Neural cell (in vitro differentiated cells): Measurements from ENCODE around the gene LPCAT1. TPM values are rescaled to one million over a fixed set of nuclear protein-coding genes. Genes with fewer than 3 reads are reported as not detected.

ENCODE experiments used
- H2AFZ ChIP-seq: fragments of 200-600, 300-800 bp; sonication (generic), shearing (Covaris generic); 2 replicates; pipeline ENCODE4 v1.6.0; 2014; ENCODE audit warnings: low read depth, mild to moderate bottlenecking, antibody characterized with exemption, low read length, moderate library complexity
- H3F3A ChIP-seq: fragments of 200-600 bp; shearing (Covaris generic); 2 replicates; pipeline ENCODE4 v1.6.1; 2016; ENCODE audit warnings: mild to moderate bottlenecking, moderate library complexity, mixed read lengths, antibody characterized with exemption, low read length; ENCODE audit not compliant: insufficient read depth, poor library complexity, severe bottlenecking
- H3K27ac ChIP-seq: fragments of 200-600, 300-800 bp; sonication (generic), shearing (Covaris generic); 2 replicates; pipeline ENCODE4 v1.5.1; 2014; ENCODE audit warnings: mild to moderate bottlenecking, low read length, moderate library complexity
- H3K27me3 ChIP-seq: fragments of 300-800, 200-600 bp; sonication (generic), shearing (Covaris generic); 2 replicates; pipeline ENCODE4 v1.6.0; 2014; ENCODE audit warnings: mild to moderate bottlenecking, low read depth, low read length, moderate library complexity; ENCODE audit not compliant: insufficient read depth
- H3K36me3 ChIP-seq: fragments of 300-800, 200-600 bp; sonication (generic), shearing (Covaris generic); 2 replicates; pipeline ENCODE4 v1.5.1; 2014; ENCODE audit warnings: mild to moderate bottlenecking, antibody characterized with exemption, low read length, moderate library complexity; ENCODE audit not compliant: insufficient read depth
- H3K4me2 ChIP-seq: fragments of 300-800, 200-600 bp; sonication (generic), shearing (Covaris generic); 2 replicates; pipeline ENCODE4 v1.6.0; 2014; ENCODE audit warnings: mild to moderate bottlenecking, low read length
- H3K4me3 ChIP-seq: fragments of 300-800, 200-600 bp; sonication (generic), shearing (Covaris generic); 2 replicates; pipeline ENCODE4 v1.5.1; 2014; ENCODE audit warnings: mild to moderate bottlenecking, low read length, moderate library complexity
- H3K79me2 ChIP-seq: fragments of 200-600 bp; shearing (Covaris generic); replicated peaks from 2 replicates; pipeline ENCODE4 v1.6.0; 2014; ENCODE audit warnings: mild to moderate bottlenecking, low read length, moderate library complexity; ENCODE audit not compliant: insufficient read depth
- H3K9ac ChIP-seq: fragments of 300-800, 200-600 bp; sonication (generic), shearing (Covaris generic); 2 replicates; pipeline ENCODE4 v1.6.1; 2016; ENCODE audit warnings: mild to moderate bottlenecking, low read length, mixed read lengths
- H3K9me2 ChIP-seq: fragments of 200-600 bp; shearing (Covaris generic); 2 replicates; pipeline ENCODE4 v1.6.1; 2016; ENCODE audit warnings: mild to moderate bottlenecking, low read length, mixed read lengths; ENCODE audit not compliant: insufficient read depth
- H3K9me3 ChIP-seq: fragments of 200-600, 300-800 bp; sonication (generic), shearing (Covaris generic); 2 replicates; pipeline ENCODE4 v1.6.1; 2016; ENCODE audit warnings: mild to moderate bottlenecking, mixed run types, low read length, moderate library complexity, mixed read lengths
- H4K20me1 ChIP-seq: fragments of 200-600 bp; shearing (Covaris generic); 2 replicates; pipeline ENCODE4 v1.6.1; 2016; ENCODE audit warnings: mild to moderate bottlenecking, mixed run types; ENCODE audit not compliant: insufficient read depth
- CTCF ChIP-seq: fragments of 450-650 bp; IDR thresholded peaks from 2 replicates; pipeline ENCODE4 v1.5.1; 2014; ENCODE audit warnings: antibody characterized with exemption, mild to moderate bottlenecking, moderate library complexity; ENCODE audit not compliant: poor library complexity, severe bottlenecking
- EP300 ChIP-seq: fragments of 450-650 bp; conservative IDR thresholded peaks from 2 replicates; pipeline ENCODE4 v1.6.1; 2014; ENCODE audit warnings: antibody characterized with exemption, mild to moderate bottlenecking, moderate library complexity; ENCODE audit not compliant: poor library complexity, severe bottlenecking
- EZH2 ChIP-seq: fragments of 200-600, 300-800 bp; shearing (Covaris generic), sonication (generic); IDR thresholded peaks from 2 replicates; pipeline ENCODE4 v1.6.1; 2014; ENCODE audit warnings: antibody characterized with exemption, low read length, borderline replicate concordance, mild to moderate bottlenecking; ENCODE audit not compliant: insufficient read depth, poor library complexity, severe bottlenecking
- MXI1 ChIP-seq: fragments of 450-650 bp; conservative IDR thresholded peaks from 2 replicates; pipeline ENCODE4 v1.6.1; 2014; ENCODE audit warnings: antibody characterized with exemption, mild to moderate bottlenecking; ENCODE audit not compliant: poor library complexity, severe bottlenecking
- POLR2AphosphoS5 ChIP-seq: IDR thresholded peaks from 2 replicates; pipeline ENCODE4 v1.6.1; 2012
- RAD21 ChIP-seq: fragments of 450-650 bp; conservative IDR thresholded peaks from 2 replicates; pipeline ENCODE4 v1.6.1; 2014; ENCODE audit warnings: antibody characterized with exemption, mild to moderate bottlenecking, moderate library complexity
- SMC3 ChIP-seq: fragments of 450-650 bp; conservative IDR thresholded peaks from 2 replicates; pipeline ENCODE4 v1.6.1; 2014; ENCODE audit warnings: antibody characterized with exemption, mild to moderate bottlenecking, moderate library complexity; ENCODE audit not compliant: poor library complexity
- TAF1 ChIP-seq: IDR thresholded peaks from 2 replicates; pipeline ENCODE4 v1.6.1; 2012; ENCODE audit warnings: low read depth
- polyA plus RNA-seq: library from polyadenylated mRNA; depleted of rRNA; stranded (reverse); fragments of >200 nt; gene quantifications from 2 replicates; pipeline ENCODE4 v1.2.3, GENCODE V29; 2014
- TF ChIP-seq, protein P1 (sequence below): IDR thresholded peaks from 2 replicates; pipeline ENCODE4 v1.6.1; 2012; ENCODE audit warnings: borderline replicate concordance

LPCAT1 gene
- polyA plus RNA-seq, 1 donor from 2014 or later, result 61.8 TPM

DNA sequence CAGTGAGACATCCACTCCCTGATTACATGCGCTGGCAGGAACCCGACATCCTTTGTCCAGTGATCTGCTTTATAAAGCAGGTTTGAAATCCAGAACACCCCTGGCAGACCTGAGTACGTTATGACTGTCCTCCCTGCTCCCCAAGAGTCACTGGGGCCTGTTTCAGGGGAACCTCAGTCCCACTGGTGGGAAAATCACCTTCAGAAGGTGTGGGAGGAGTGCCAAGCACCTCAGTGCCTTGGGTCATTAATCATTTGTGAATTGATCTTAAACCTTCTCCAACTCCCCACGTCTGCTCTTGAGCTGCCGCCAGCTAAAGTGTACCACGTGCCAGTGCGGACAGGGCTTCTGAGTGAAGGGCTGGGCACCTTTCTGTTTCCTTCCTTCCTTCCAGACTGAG, 94.7 kb downstream of the LPCAT1 start:
- Histone ChIP-seq H3F3A (no peaks in the 10 kb centered on the region), H3K36me3 (no peaks in the 10 kb centered on the region), H2AFZ (no peak overlapping the region), H3K4me2 (no peak overlapping the region), H3K9ac (no peak overlapping the region), H3K9me3 (peaks cover 14% of the 10 kb centered on the region), H3K79me2 (no peaks in the 10 kb centered on the region), H3K4me3 (no peak overlapping the region), H4K20me1 (no peaks in the 10 kb centered on the region), H3K9me2 (no peaks in the 10 kb centered on the region), H3K27me3 (no peaks in the 10 kb centered on the region), H3K27ac (no peak overlapping the region)
- TF ChIP-seq, protein P1, sequence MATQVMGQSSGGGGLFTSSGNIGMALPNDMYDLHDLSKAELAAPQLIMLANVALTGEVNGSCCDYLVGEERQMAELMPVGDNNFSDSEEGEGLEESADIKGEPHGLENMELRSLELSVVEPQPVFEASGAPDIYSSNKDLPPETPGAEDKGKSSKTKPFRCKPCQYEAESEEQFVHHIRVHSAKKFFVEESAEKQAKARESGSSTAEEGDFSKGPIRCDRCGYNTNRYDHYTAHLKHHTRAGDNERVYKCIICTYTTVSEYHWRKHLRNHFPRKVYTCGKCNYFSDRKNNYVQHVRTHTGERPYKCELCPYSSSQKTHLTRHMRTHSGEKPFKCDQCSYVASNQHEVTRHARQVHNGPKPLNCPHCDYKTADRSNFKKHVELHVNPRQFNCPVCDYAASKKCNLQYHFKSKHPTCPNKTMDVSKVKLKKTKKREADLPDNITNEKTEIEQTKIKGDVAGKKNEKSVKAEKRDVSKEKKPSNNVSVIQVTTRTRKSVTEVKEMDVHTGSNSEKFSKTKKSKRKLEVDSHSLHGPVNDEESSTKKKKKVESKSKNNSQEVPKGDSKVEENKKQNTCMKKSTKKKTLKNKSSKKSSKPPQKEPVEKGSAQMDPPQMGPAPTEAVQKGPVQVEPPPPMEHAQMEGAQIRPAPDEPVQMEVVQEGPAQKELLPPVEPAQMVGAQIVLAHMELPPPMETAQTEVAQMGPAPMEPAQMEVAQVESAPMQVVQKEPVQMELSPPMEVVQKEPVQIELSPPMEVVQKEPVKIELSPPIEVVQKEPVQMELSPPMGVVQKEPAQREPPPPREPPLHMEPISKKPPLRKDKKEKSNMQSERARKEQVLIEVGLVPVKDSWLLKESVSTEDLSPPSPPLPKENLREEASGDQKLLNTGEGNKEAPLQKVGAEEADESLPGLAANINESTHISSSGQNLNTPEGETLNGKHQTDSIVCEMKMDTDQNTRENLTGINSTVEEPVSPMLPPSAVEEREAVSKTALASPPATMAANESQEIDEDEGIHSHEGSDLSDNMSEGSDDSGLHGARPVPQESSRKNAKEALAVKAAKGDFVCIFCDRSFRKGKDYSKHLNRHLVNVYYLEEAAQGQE, result no peak
- no peak for TF ChIP-seq TAF1
- TF ChIP-seq CTCF, result no peak
- no peak for TF ChIP-seq EP300
- no peak for TF ChIP-seq EZH2
- TF ChIP-seq RAD21, result no peak
- TF ChIP-seq SMC3, result no peak
- no peak for TF ChIP-seq POLR2AphosphoS5
- TF ChIP-seq MXI1, result no peak

- no peaks in the 10 kb centered on the region for H3K36me3 ChIP-seq
- H4K20me1 ChIP-seq, result no peaks in the 10 kb centered on the region
- no peaks in the 10 kb centered on the region for H3K79me2 ChIP-seq
- H2AFZ ChIP-seq, result no peak overlapping the region
- TF ChIP-seq TAF1 (no peak), SMC3 (no peak)
- TF ChIP-seq, protein P1, result no peak
- H3K9me2 ChIP-seq, result no peaks in the 10 kb centered on the region
- H3K4me3 ChIP-seq, result no peak overlapping the region
- no peak overlapping the region for H3K27ac ChIP-seq
- no peaks in the 10 kb centered on the region for H3K27me3 ChIP-seq
- H3F3A ChIP-seq, result no peaks in the 10 kb centered on the region
- H3K9ac ChIP-seq, result no peak overlapping the region
- no peak overlapping the region for H3K4me2 ChIP-seq
- H3K9me3 ChIP-seq, result peaks cover 14% of the 10 kb centered on the region
Measured at GRCh38 chr5:1428107-1428506, 95.7 kb downstream of the LPCAT1 start.
